HepG2 (cell line): ENCODE results near the gene GLE1. TPM values are rescaled to one million over a fixed set of nuclear protein-coding genes. Genes with fewer than 3 reads are reported as not detected.

Experiments used
- ARNTL ChIP-seq: sonication (generic); formaldehyde crosslinking; IDR thresholded peaks from 2 replicates; pipeline ENCODE4 v1.4.0; 2020; ENCODE audit warnings: mild to moderate bottlenecking, missing genetic modification reagents
- BRCA1 ChIP-seq: sonication (generic); formaldehyde crosslinking; IDR thresholded peaks from 2 replicates; pipeline ENCODE4 v1.4.0; 2020; ENCODE audit warnings: missing genetic modification reagents
- DNMT1 ChIP-seq: sonication (generic); formaldehyde crosslinking; IDR thresholded peaks from 2 replicates; pipeline ENCODE4 v1.5.1; 2020; ENCODE audit warnings: mild to moderate bottlenecking, missing genetic modification reagents
- DNMT3B ChIP-seq: conservative IDR thresholded peaks from 2 replicates; pipeline ENCODE4 v1.6.1; 2016; ENCODE audit warnings: missing biosample characterization, control low read depth
- IKZF4 ChIP-seq: sonication (generic); formaldehyde crosslinking; IDR thresholded peaks from 2 replicates; pipeline ENCODE4 v1.5.1; 2020; ENCODE audit warnings: borderline replicate concordance, mild to moderate bottlenecking, low read depth, missing genetic modification reagents; ENCODE audit errors: not compliant biosample characterization
- KMT2B ChIP-seq: IDR thresholded peaks from 2 replicates; pipeline ENCODE4 v1.6.1; 2016; ENCODE audit warnings: missing genetic modification reagents, missing compliant biosample characterization
- MYC ChIP-seq: sonication (generic); formaldehyde crosslinking; IDR thresholded peaks from 2 replicates; pipeline ENCODE4 v1.9.0; 2021; ENCODE audit warnings: missing genetic modification reagents, borderline replicate concordance
- NFYC ChIP-seq: IDR thresholded peaks from 2 replicates; pipeline ENCODE4 v1.6.1; 2016; ENCODE audit warnings: missing genetic modification reagents, missing compliant biosample characterization
- PAXIP1 ChIP-seq: sonication (generic); formaldehyde crosslinking; conservative IDR thresholded peaks from 2 replicates; pipeline ENCODE4 v1.4.0; 2020; ENCODE audit warnings: mild to moderate bottlenecking, missing genetic modification reagents, moderate library complexity
- RCOR2 ChIP-seq: IDR thresholded peaks from 2 replicates; pipeline ENCODE4 v1.6.1; 2016; ENCODE audit warnings: missing biosample characterization, missing genetic modification reagents
- SAFB2 ChIP-seq: sonication (generic); formaldehyde crosslinking; IDR thresholded peaks from 2 replicates; pipeline ENCODE4 v1.5.1; 2020; ENCODE audit warnings: missing genetic modification reagents, low read depth, mild to moderate bottlenecking, borderline replicate concordance
- SATB2 ChIP-seq: sonication (generic); formaldehyde crosslinking; IDR thresholded peaks from 2 replicates; pipeline ENCODE4 v1.5.0; 2020; ENCODE audit warnings: missing genetic modification reagents
- SETDB1 ChIP-seq: sonication (generic); formaldehyde crosslinking; IDR thresholded peaks from 2 replicates; pipeline ENCODE4 v1.5.1; 2020; ENCODE audit warnings: missing genetic modification reagents, mild to moderate bottlenecking, borderline replicate concordance
- SP140L ChIP-seq: sonication (generic); formaldehyde crosslinking; IDR thresholded peaks from 2 replicates; pipeline ENCODE4 v1.4.0; 2020; ENCODE audit warnings: missing genetic modification reagents, borderline replicate concordance
- TBX2 ChIP-seq: sonication (generic); formaldehyde crosslinking; IDR thresholded peaks from 2 replicates; pipeline ENCODE4 v1.5.0; 2020; ENCODE audit warnings: missing genetic modification reagents, mild to moderate bottlenecking, borderline replicate concordance
- TMF1 ChIP-seq: sonication (generic); formaldehyde crosslinking; IDR thresholded peaks from 2 replicates; pipeline ENCODE4 v1.8.1; 2022; ENCODE audit warnings: low read depth, missing genetic modification reagents
- ZNF10 ChIP-seq: sonication (generic); formaldehyde crosslinking; IDR thresholded peaks from 2 replicates; pipeline ENCODE4 v1.4.0; 2020; ENCODE audit warnings: mild to moderate bottlenecking, low read depth, missing genetic modification reagents, borderline replicate concordance
- ZNF552 ChIP-seq: sonication (generic); formaldehyde crosslinking; IDR thresholded peaks from 2 replicates; pipeline ENCODE4 v1.9.0; 2022; ENCODE audit warnings: missing genetic modification reagents, mild to moderate bottlenecking, borderline replicate concordance
- ZNF572 ChIP-seq: sonication (generic); formaldehyde crosslinking; IDR thresholded peaks from 2 replicates; pipeline ENCODE4 v1.5.1; 2020; ENCODE audit warnings: mild to moderate bottlenecking, missing genetic modification reagents
- ZNF615 ChIP-seq: sonication (generic); formaldehyde crosslinking; IDR thresholded peaks from 2 replicates; pipeline ENCODE4 v1.5.0; 2020; ENCODE audit warnings: mild to moderate bottlenecking, missing genetic modification reagents, borderline replicate concordance
- polyA plus RNA-seq, 8 experiments: library from polyadenylated mRNA; depleted of rRNA in 3 of 8; stranded (reverse) in 7 of 8; unstranded in 1 of 8; fragments of >200 nt; fragmentation: Illumina TruSeq in 4 of 8; extraction: Trizol in 4 of 8; gene quantifications; 2 replicates each; pipeline versions ENCODE4 v1.2.1 to v1.2.3, GENCODE V29; 2011 to 2016; ENCODE audit warnings: low read depth in 4 of 8, missing spikeins in 1 of 8, mixed read lengths in 1 of 8; ENCODE audit not compliant: insufficient read depth in 1 of 8
- total RNA-seq, 5 experiments: library from RNA; depleted of rRNA; stranded (reverse); fragments of >200 nt; fragmentation: Illumina TruSeq; extraction: Trizol; gene quantifications; 2 replicates each; pipeline ENCODE4 v1.2.3, GENCODE V29; 2016; ENCODE audit warnings: low read depth in 1 of 5
- TF ChIP-seq, protein P1 (sequence below): sonication (generic); formaldehyde crosslinking; IDR thresholded peaks from 2 replicates; pipeline ENCODE4 v1.5.0; 2020; ENCODE audit warnings: missing genetic modification reagents
- TF ChIP-seq, protein P2 (sequence below): sonication (generic); formaldehyde crosslinking; conservative IDR thresholded peaks from 2 replicates; pipeline ENCODE4 v1.4.0; 2020; ENCODE audit warnings: missing genetic modification reagents
- TF ChIP-seq, protein P3 (sequence below): sonication (generic); formaldehyde crosslinking; IDR thresholded peaks from 2 replicates; pipeline ENCODE4 v1.5.0; 2020; ENCODE audit warnings: missing genetic modification reagents

Gene GLE1
- total and polyA plus RNA-seq, 2 of the 13 experiments (the other 11 are each of a cell fraction or from before 2014, with no cell fraction given): 14.7 to 28.8 TPM

- TF ChIP-seq SAFB2 (CRISPR knock-in tag) (peak; percentile 75; the same call in 1 of the 2 replicates), MYC (CRISPR knock-in tag) (peak; percentile 13; the same call in 1 of the 2 replicates), ZNF10 (CRISPR knock-in tag) (no peak), PAXIP1 (CRISPR knock-in tag) (no peak; the same call in 1 of the 2 replicates), ZNF572 (CRISPR knock-in tag) (no peak), DNMT3B (no peak), RCOR2 (CRISPR knock-in tag) (no peak), DNMT1 (CRISPR knock-in tag) (no peak), ARNTL (no peak), TBX2 (CRISPR knock-in tag) (no peak), SETDB1 (CRISPR knock-in tag) (no peak), NFYC (CRISPR knock-in tag) (no peak), ZNF615 (CRISPR knock-in tag) (no peak), SATB2 (CRISPR knock-in tag) (no peak), TMF1 (CRISPR knock-in tag) (no peak), KMT2B (CRISPR knock-in tag) (no peak), ZNF552 (CRISPR knock-in tag) (no peak), SP140L (no peak), BRCA1 (CRISPR knock-in tag) (no peak), IKZF4 (CRISPR knock-in tag) (no peak)
- TF ChIP-seq, protein P1, sequence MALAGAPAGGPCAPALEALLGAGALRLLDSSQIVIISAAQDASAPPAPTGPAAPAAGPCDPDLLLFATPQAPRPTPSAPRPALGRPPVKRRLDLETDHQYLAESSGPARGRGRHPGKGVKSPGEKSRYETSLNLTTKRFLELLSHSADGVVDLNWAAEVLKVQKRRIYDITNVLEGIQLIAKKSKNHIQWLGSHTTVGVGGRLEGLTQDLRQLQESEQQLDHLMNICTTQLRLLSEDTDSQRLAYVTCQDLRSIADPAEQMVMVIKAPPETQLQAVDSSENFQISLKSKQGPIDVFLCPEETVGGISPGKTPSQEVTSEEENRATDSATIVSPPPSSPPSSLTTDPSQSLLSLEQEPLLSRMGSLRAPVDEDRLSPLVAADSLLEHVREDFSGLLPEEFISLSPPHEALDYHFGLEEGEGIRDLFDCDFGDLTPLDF (CRISPR knock-in tag): no peak
- TF ChIP-seq, protein P2, sequence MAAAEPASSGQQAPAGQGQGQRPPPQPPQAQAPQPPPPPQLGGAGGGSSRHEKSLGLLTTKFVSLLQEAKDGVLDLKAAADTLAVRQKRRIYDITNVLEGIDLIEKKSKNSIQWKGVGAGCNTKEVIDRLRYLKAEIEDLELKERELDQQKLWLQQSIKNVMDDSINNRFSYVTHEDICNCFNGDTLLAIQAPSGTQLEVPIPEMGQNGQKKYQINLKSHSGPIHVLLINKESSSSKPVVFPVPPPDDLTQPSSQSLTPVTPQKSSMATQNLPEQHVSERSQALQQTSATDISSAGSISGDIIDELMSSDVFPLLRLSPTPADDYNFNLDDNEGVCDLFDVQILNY (CRISPR knock-in tag): no peak
- TF ChIP-seq, protein P3, sequence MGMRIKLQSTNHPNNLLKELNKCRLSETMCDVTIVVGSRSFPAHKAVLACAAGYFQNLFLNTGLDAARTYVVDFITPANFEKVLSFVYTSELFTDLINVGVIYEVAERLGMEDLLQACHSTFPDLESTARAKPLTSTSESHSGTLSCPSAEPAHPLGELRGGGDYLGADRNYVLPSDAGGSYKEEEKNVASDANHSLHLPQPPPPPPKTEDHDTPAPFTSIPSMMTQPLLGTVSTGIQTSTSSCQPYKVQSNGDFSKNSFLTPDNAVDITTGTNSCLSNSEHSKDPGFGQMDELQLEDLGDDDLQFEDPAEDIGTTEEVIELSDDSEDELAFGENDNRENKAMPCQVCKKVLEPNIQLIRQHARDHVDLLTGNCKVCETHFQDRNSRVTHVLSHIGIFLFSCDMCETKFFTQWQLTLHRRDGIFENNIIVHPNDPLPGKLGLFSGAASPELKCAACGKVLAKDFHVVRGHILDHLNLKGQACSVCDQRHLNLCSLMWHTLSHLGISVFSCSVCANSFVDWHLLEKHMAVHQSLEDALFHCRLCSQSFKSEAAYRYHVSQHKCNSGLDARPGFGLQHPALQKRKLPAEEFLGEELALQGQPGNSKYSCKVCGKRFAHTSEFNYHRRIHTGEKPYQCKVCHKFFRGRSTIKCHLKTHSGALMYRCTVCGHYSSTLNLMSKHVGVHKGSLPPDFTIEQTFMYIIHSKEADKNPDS: no peak
Measured at GRCh38 chr9:128552744-128553440, 48.4 kb downstream of the GLE1 start (continued).
